Measurements from ENCODE around the gene TBXA2R.
A peak's percentile ranks its signal among the peaks of the same experiment; 100 is the strongest.
"Not testable (repeated sequence)": the region's sequence is repeated elsewhere in the genome, so short reads cannot be mapped to it uniquely, and the experiment has no call there.

TBXA2R gene

DNA sequence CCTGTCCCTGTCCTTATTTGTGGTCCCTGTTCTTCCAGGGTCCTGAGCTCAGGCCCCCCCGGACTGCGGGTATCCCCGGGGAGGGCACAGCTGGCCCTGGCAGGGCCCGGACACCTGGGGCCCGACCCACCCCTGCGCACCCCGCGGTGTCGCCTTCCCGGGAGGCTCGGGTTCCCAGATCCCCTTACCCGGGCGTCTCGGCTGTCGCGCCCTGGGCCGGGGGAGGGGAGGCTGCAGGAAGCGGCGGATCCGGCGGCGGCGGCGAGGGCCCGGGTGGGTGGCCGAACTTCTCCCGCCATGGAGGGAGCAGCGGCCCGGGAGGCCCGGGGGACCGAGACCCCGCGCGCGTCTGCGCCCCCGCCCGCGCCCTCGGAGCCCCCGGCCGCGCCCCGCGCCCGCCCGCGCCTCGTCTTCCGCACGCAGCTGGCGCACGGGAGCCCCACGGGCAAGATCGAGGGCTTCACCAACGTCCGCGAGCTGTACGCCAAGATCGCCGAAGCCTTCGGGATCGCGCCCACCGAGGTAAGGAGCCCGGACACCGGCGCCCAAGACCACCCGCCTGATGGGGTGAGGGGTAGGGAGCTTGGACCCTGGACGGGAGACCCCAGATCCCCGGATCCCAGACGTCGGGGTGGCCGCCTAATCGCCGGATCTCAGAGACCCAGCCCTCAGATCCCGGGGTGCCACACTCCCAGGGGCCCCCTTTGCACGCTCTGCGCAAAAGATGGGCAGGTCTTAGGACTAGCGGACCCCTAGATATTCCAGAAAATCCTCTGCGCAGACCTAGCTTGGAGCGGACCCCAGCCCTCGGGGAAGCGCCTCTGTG, 21.2 kb downstream of the TBXA2R start, which contains the start of gene GIPC3:
TSS of gene GIPC3 (plus strand) at position 178 of the 826 bp plus-strand sequence. CDS start at position 298, 120 bp downstream.
- peak within 1 kb of the TSS; percentile 65 for H3K4me3 ChIP-seq
- TF ChIP-seq Cebpa-rat (IDR thresholded peaks at IDR 0.05) = no peak
- H4K20me1 ChIP-seq = no peaks in the 10 kb centered on the region
- peak within 1 kb of the TSS; percentile 83 for H3K4me2 ChIP-seq
- peaks cover 42% of the 10 kb centered on the region for H3K27me3 ChIP-seq
- peaks cover 8% of the 10 kb centered on the region for H3K9me3 ChIP-seq
- peak within 1 kb of the TSS; percentile 25; the same call in 1 of the 2 replicates for H3K27ac ChIP-seq
- peaks cover 12% of the 10 kb centered on the region for H3K4me1 ChIP-seq
- H3K9ac ChIP-seq = peak within 1 kb of the TSS; percentile 41; the same call in 1 of the 2 replicates
- H3K36me3 ChIP-seq = no peaks in the 10 kb centered on the region

DNA sequence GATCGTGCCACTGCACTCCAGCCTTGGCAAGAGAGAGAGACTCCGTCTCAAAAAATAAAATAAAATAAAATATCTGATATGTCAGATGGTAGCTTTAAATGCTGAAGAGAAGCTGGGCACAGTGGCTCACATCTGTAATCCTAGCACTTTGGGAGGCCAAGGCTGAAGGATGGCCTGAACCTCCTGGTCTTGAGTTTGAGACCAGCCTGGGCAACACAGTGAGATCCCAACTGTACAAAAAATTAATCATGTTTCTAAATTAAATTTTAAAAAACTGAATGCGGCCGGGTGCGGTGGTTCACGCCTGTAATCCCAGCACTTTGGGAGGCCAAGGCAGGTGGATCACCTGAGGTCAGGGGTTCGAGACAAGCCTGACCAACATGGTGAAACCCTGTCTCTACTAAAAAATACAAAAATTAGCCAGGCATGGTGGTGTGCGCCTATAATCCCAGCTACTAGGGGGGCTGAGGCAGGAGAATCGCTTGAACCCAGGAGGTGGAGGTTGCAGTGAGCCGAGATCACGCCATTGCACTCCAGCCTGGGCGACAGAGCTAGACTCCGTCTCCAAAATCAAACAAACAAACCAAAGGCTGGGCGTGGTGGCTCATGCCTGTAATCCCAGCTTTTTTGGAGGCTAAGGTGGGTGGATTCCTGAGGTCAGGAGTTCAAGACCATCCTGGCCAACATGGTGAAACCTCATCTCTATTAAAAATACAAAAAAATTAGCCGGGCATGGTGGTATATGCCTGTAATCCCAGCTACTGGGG, 22.5 kb downstream of the TBXA2R start:
- not testable (repeated sequence) for H4K20me1 ChIP-seq, H3K4me3 ChIP-seq, H3K27ac ChIP-seq, H3K9me3 ChIP-seq, H3K36me3 ChIP-seq, H3K9ac ChIP-seq, H3K4me2 ChIP-seq
- H3K27me3 ChIP-seq = peaks cover 42% of the 10 kb centered on the region
- H3K4me1 ChIP-seq = peaks cover 12% of the 10 kb centered on the region

DNA sequence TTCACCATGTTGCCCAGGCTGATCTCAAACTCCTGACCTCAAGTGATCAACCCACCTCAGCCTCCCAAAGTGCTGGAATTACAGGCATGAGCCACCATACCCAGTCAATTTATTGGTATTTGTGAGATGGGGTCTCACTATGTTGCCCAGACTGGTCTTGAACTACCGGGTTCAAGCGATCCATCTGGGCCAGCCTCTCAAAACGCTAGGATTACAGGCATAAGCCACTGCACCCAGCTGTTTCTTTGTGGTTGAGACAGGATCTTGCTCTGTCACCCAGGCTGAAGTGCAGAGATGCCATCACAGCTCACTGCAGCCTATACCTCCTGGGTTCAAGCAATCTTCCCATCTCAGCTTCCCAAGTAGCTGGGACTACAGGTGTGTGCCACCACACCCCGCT, 24.9 kb downstream of the TBXA2R start:
- not testable (repeated sequence) for H3K9ac ChIP-seq, H3K4me2 ChIP-seq, H3K9me3 ChIP-seq, H3K27ac ChIP-seq, H3K4me3 ChIP-seq
- H4K20me1 ChIP-seq = peaks cover 10% of the 10 kb centered on the region; the same call in 1 of the 2 replicates
- H3K27me3 ChIP-seq = peaks cover 33% of the 10 kb centered on the region
- H3K4me1 ChIP-seq = peaks cover 12% of the 10 kb centered on the region
- peaks cover 16% of the 10 kb centered on the region for H3K36me3 ChIP-seq

DNA sequence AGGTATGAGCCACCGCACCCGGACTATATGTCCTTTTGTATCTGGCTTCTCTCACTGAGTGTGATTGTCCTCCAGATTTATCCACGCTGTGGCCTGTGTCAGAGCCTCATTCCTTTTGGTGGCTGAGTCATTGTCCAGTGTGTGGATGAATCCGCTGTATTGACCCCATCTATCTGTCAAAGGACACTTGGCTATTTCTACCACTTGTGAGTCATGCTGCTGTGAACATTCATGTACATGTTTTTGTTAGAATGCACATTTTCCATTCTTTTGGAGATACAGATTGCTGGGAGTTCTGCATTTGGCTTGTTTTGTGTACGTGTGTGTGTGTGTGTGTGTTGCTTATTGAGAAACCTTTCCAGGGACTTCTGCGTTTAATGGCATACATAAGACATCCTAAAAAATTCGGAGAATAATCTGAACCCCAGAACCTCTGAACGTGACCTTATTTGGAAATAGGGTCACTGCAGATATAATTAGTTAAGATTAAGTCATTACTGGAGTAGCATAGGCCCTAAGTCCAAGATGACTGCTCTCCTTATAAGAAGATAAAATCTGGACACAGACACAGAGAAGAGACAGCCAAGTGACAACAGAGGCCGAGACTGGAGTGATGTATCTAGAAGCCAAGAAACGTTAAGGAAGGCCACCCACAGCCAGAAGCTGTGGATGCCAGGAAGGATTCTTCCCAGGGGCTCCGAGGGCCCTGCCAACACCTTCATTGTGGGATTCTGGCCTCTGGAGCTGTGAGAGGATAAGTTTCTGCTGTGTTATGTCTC, 26.3 kb downstream of the TBXA2R start:
- no peak overlapping the region for H3K9ac ChIP-seq
- H3K27ac ChIP-seq = no peak overlapping the region
- no peak overlapping the region for H3K4me2 ChIP-seq
- H3K4me1 ChIP-seq = peaks cover 9% of the 10 kb centered on the region
- H3K4me3 ChIP-seq = no peak overlapping the region
- peaks cover 24% of the 10 kb centered on the region for H4K20me1 ChIP-seq
- no peaks in the 10 kb centered on the region for H3K9me3 ChIP-seq
- peaks cover 18% of the 10 kb centered on the region for H3K27me3 ChIP-seq
- TF ChIP-seq Cebpa-rat (IDR thresholded peaks at IDR 0.05) = no peak
- H3K36me3 ChIP-seq = peaks cover 30% of the 10 kb centered on the region

DNA sequence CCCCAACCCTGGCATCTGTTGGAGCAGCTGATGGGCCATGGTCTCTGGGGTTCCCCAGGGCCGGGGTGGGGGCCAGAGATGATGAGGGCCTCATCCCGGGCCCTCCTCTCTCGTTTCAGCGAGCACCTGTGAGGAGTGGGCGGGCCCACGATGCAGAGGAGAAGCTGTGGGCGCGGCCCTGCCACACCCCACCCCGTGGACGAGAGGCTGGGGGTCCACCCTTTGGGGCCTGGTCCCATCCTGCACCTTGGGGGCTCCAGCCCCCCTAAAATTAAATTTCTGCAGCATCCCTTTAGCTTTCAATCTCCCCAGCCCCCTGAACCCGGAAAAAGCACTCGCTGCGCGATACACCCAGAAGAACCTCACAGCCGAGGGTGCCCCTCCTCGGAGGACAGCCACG, 28.3 kb downstream of the TBXA2R start:
- no peak for TF ChIP-seq Cebpa-rat (IDR thresholded peaks at IDR 0.05)

DNA sequence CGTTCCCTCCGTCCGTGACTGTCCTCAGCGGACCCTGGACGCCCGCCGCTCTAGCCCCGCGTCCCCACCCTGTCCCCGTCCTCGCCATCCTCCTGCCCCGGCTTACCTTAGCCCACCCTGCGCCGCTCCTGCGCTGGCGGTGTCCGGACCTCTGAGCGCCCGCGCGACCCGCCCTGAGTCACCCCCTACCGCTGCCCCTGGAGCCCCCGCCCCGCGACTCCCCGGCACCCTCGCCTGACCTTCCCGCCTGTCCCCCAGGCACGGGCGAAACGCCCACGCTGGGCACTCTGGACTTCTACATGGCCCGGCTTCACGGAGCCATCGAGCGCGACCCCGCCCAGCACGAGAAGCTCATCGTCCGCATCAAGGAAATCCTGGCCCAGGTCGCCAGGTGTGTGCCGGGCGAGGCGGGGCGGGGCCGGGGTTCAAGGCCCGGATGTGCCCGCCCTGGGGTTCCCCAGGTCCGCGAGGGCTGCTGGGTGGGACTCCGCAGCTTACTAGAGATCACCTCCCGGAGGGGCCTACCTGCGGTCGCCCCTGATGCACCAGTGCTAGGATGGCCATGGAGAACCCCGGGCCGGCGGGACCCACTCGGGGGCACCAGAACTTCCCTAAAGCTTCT, 28.8 kb downstream of the TBXA2R start:
- Histone ChIP-seq H4K20me1 (peaks cover 45% of the 10 kb centered on the region), H3K27me3 (no peaks in the 10 kb centered on the region), H3K4me3 (no peak overlapping the region), H3K4me1 (peaks cover 6% of the 10 kb centered on the region; the same call in 1 of the 2 replicates), H3K27ac (no peak overlapping the region), H3K9me3 (no peaks in the 10 kb centered on the region), H3K36me3 (peaks cover 41% of the 10 kb centered on the region), H3K4me2 (no peak overlapping the region), H3K9ac (no peak overlapping the region)
- no peak for TF ChIP-seq Cebpa-rat (IDR thresholded peaks at IDR 0.05)

More for the DNA sequence above, 28.3 kb downstream of the TBXA2R start:
- Histone ChIP-seq H3K9ac (no peak overlapping the region), H3K4me3 (no peak overlapping the region), H3K27ac (no peak overlapping the region), H3K4me1 (peaks cover 6% of the 10 kb centered on the region; the same call in 1 of the 2 replicates), H3K4me2 (no peak overlapping the region), H3K9me3 (no peaks in the 10 kb centered on the region), H4K20me1 (peaks cover 39% of the 10 kb centered on the region), H3K27me3 (0 out of 2 replicates have a peak, but pooled peaks cover under 1% of the 10 kb centered on the region), H3K36me3 (peaks cover 41% of the 10 kb centered on the region)

DNA sequence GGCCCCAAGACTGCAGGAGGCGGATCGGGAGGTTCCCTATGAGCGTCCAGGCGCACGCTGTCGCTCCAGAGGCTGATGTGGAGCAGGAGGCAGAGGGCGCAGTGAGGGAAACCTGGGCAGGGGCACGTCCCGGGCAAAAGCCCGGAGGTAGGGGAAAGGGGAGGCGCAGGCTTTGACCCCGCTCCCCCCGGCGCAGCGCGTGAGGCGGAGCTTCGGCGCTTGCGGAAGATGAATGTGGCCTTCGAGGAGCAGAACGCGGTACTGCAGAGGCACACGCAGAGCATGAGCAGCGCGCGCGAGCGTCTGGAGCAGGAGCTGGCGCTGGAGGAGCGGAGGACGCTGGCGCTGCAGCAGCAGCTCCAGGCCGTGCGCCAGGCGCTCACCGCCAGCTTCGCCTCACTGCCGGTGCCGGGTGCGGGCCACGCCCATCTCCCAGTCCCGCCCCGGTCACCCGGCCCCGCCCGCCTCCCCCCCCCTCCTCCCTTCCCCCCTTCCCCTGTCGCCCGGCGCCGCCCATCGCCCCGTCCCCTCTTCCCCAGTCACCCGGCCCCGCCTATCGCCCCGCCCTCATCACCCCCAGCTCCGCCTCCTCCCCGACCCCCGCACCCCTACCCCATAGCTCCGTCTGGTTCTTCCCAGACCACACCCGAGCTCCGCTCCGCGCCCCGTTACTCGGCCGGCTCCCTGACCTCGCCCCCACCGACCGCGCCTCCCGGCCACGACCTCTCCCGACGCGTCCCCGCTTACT, 29.8 kb downstream of the TBXA2R start:
- H3K27ac ChIP-seq = no peak overlapping the region
- no peaks in the 10 kb centered on the region for H3K9me3 ChIP-seq
- no peak overlapping the region for H3K4me2 ChIP-seq
- H4K20me1 ChIP-seq = peaks cover 45% of the 10 kb centered on the region
- H3K36me3 ChIP-seq = peaks cover 41% of the 10 kb centered on the region
- H3K27me3 ChIP-seq = no peaks in the 10 kb centered on the region
- no peak overlapping the region for H3K4me3 ChIP-seq
- H3K4me1 ChIP-seq = peaks cover 11% of the 10 kb centered on the region
- TF ChIP-seq Cebpa-rat (IDR thresholded peaks at IDR 0.05) = no peak
- H3K9ac ChIP-seq = no peak overlapping the region

DNA sequence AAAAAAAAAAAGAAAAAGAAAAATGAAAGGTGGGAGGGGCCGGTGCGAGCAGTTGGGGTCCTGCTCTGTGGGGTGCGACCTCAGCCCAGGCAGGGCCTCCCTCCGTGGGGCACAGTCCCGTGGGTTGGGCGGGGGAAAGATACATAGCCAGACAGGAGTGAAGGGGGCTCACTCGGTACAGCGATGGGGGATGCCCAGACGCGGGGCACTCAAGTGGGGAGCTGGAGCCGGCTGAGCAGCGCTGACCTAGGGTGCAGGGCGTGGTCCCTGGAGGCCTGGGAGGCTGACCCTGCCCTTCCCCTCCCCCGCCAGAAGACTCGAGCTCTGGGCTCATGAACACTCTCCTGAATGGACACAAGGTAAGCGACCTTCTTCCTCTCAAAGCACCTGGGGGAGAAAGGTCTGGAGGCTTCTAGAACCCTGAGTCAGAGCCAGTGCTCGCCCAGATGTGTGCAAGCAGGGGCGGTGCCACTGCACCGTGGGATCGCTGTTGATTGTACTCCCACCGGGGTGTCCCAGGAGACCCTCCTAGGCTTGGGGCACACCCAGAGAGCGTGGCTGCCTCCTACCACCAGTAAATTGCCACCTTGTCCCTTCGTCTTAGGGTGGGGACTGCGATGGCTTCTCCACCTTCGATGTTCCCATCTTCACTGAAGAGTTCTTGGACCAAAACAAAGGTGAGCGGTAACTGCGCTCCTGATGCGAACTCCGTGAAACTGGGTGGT, 30.6 kb downstream of the TBXA2R start:
- peaks cover 15% of the 10 kb centered on the region for H3K4me1 ChIP-seq
- no peak overlapping the region for H3K4me2 ChIP-seq
- H3K9me3 ChIP-seq = no peaks in the 10 kb centered on the region
- H3K27me3 ChIP-seq = no peaks in the 10 kb centered on the region
- H3K9ac ChIP-seq = no peak overlapping the region
- H3K4me3 ChIP-seq = no peak overlapping the region
- no peak overlapping the region for H3K27ac ChIP-seq
- peaks cover 45% of the 10 kb centered on the region for H4K20me1 ChIP-seq
- H3K36me3 ChIP-seq = peaks cover 41% of the 10 kb centered on the region
- no peak for TF ChIP-seq Cebpa-rat (IDR thresholded peaks at IDR 0.05)

All from BLaER1 (cell line).